GM23338 (cell line): ENCODE measurements around the gene SLC1A6. TPM values are rescaled to one million over a fixed set of nuclear protein-coding genes. Genes with fewer than 3 reads are reported as not detected.

ENCODE experiments used
- ATAC-seq: fragments of 200-7000 bp; cut with Tn5 transposase; 3 replicates; pipeline ENCODE4 v1.9.1; 2020
- DNase-seq: peaks from one replicate; pipeline ENCODE4 v3.0.0-alpha.2; 2015; ENCODE audit warnings: low spot score
- H2AFZ ChIP-seq: fragments of 200-600 bp; sonication (generic); 2 replicates; pipeline ENCODE4 v1.8.0; 2016; ENCODE audit warnings: antibody characterized with exemption, mild to moderate bottlenecking, moderate library complexity
- H3F3A ChIP-seq: fragments of 200-600 bp; sonication (generic); replicated peaks from 2 replicates; pipeline ENCODE4 v1.8.0; 2017; ENCODE audit warnings: antibody characterized with exemption, mixed run types, low read depth
- H3K27ac ChIP-seq: fragments of 200-600 bp; sonication (generic); 2 replicates; pipeline ENCODE4 v1.6.1; 2016; ENCODE audit warnings: low read depth
- H3K27me3 ChIP-seq: fragments of 200-600 bp; sonication (generic); 2 replicates; pipeline ENCODE4 v1.8.0; 2016; ENCODE audit warnings: mild to moderate bottlenecking, mixed run types, moderate library complexity; ENCODE audit not compliant: insufficient read depth
- H3K36me3 ChIP-seq: fragments of 200-600 bp; sonication (generic); 2 replicates; pipeline ENCODE4 v1.8.0; 2016; ENCODE audit warnings: mild to moderate bottlenecking; ENCODE audit not compliant: insufficient read depth
- H3K4me1 ChIP-seq: fragments of 200-600 bp; sonication (generic); 2 replicates; pipeline ENCODE4 v1.8.0; 2016; ENCODE audit warnings: mild to moderate bottlenecking, moderate library complexity; ENCODE audit not compliant: insufficient read depth
- H3K4me2 ChIP-seq: fragments of 200-600 bp; sonication (generic); 2 replicates; pipeline ENCODE4 v1.7.1; 2017; ENCODE audit warnings: mixed run types
- H3K4me3 ChIP-seq: fragments of 200-600 bp; sonication (generic); 2 replicates; pipeline ENCODE4 v1.6.1; 2016; ENCODE audit warnings: mixed run types
- H3K79me2 ChIP-seq: fragments of 200-600 bp; sonication (generic); replicated peaks from 2 replicates; pipeline ENCODE4 v1.8.0; 2017; ENCODE audit warnings: mild to moderate bottlenecking; ENCODE audit not compliant: insufficient read depth
- H3K9me2 ChIP-seq: fragments of 200-600 bp; sonication (generic); 2 replicates; pipeline ENCODE4 v1.8.0; 2017; ENCODE audit not compliant: insufficient read depth
- H4K20me1 ChIP-seq: fragments of 200-600 bp; sonication (generic); replicated peaks from 2 replicates; pipeline ENCODE4 v1.8.0; 2017; ENCODE audit warnings: mild to moderate bottlenecking; ENCODE audit not compliant: insufficient read depth
- H3K27ac Mint-ChIP-seq: 2 replicates; pipeline ENCODE4 v1.8.0; 2020; ENCODE audit warnings: inconsistent platforms, mild to moderate bottlenecking, moderate library complexity, mixed read lengths
- H3K27me3 Mint-ChIP-seq: 3 replicates; pipeline ENCODE4 v1.8.0; 2022; ENCODE audit warnings: low read depth, mild to moderate bottlenecking, moderate library complexity, mixed read lengths, inconsistent platforms; ENCODE audit not compliant: insufficient read depth, poor library complexity
- H3K36me3 Mint-ChIP-seq: 3 replicates; pipeline ENCODE4 v1.8.0; 2021; ENCODE audit warnings: low read depth, mild to moderate bottlenecking, inconsistent platforms, moderate library complexity, mixed read lengths
- H3K4me1 Mint-ChIP-seq: 3 replicates; pipeline ENCODE4 v1.8.0; 2020; ENCODE audit warnings: mild to moderate bottlenecking, inconsistent platforms, mixed read lengths
- H3K4me3 Mint-ChIP-seq: 3 replicates; pipeline ENCODE4 v1.8.0; 2021; ENCODE audit warnings: moderate library complexity, mild to moderate bottlenecking, inconsistent platforms, mixed read lengths
- H3K9me3 Mint-ChIP-seq: 3 replicates; pipeline ENCODE4 v1.8.0; 2020; ENCODE audit warnings: moderate library complexity, mild to moderate bottlenecking, inconsistent platforms, mixed read lengths
- CREB1 ChIP-seq: fragments of 250-450 bp; sonication (Bioruptor Pico); IDR thresholded peaks from 2 replicates; pipeline ENCODE4 v1.5.0; 2020; ENCODE audit warnings: low read depth, mild to moderate bottlenecking, moderate library complexity
- CTCF ChIP-seq, 2 experiments: fragments of 200-600 bp in 1 of 2; sonication (generic) in 1 of 2; conservative IDR thresholded peaks; 2 replicates each; pipeline versions ENCODE4 v1.5.1 to v1.6.1; 2016 to 2017; ENCODE audit warnings: antibody characterized with exemption in 2 of 2, low read depth in 2 of 2, mild to moderate bottlenecking in 2 of 2, moderate library complexity in 1 of 2
- ETS1 ChIP-seq: IDR thresholded peaks from 2 replicates; pipeline ENCODE4 v1.6.1; 2016; ENCODE audit warnings: antibody characterized with exemption
- EZH2 ChIP-seq: fragments of 200-600 bp; sonication (generic); IDR thresholded peaks from one replicate; pipeline ENCODE4 v1.8.0; 2017; ENCODE audit warnings: antibody characterized with exemption, mild to moderate bottlenecking, low read depth; ENCODE audit not compliant: unreplicated experiment
- EZH2phosphoT487 ChIP-seq: fragments of 200-600 bp; sonication (generic); IDR thresholded peaks from one replicate; pipeline ENCODE4 v1.8.1; 2018; ENCODE audit warnings: antibody characterized with exemption; ENCODE audit not compliant: unreplicated experiment
- JUNB ChIP-seq: IDR thresholded peaks from one replicate; pipeline ENCODE4 v1.6.1; 2016; ENCODE audit warnings: antibody characterized with exemption; ENCODE audit not compliant: unreplicated experiment
- NANOG ChIP-seq: IDR thresholded peaks from 2 replicates; pipeline ENCODE4 v1.6.1; 2016; ENCODE audit warnings: antibody characterized with exemption, borderline replicate concordance
- POLR2AphosphoS5 ChIP-seq: IDR thresholded peaks from 2 replicates; pipeline ENCODE4 v1.6.1; 2016; ENCODE audit warnings: antibody characterized with exemption, low read depth
- REST ChIP-seq: IDR thresholded peaks from one replicate; pipeline ENCODE4 v1.6.1; 2018; ENCODE audit warnings: antibody characterized with exemption; ENCODE audit not compliant: unreplicated experiment
- STAT1 ChIP-seq: IDR thresholded peaks from one replicate; pipeline ENCODE4 v1.6.1; 2016; ENCODE audit warnings: antibody characterized with exemption; ENCODE audit not compliant: unreplicated experiment
- ZNF114 ChIP-seq: fragments of 250-450 bp; sonication (Bioruptor Pico); IDR thresholded peaks from 2 replicates; pipeline ENCODE4 v1.5.0; 2020; ENCODE audit warnings: mild to moderate bottlenecking, moderate library complexity
- ZNF331 ChIP-seq: fragments of 250-450 bp; sonication (Bioruptor Pico); IDR thresholded peaks from 2 replicates; pipeline ENCODE4 v1.5.0; 2020; ENCODE audit warnings: low read depth, mild to moderate bottlenecking, moderate library complexity
- ZNF462 ChIP-seq: fragments of 250-450 bp; sonication (Bioruptor Pico); IDR thresholded peaks from 2 replicates; pipeline ENCODE4 v1.5.0; 2020; ENCODE audit warnings: mild to moderate bottlenecking, moderate library complexity
- polyA plus RNA-seq: library from polyadenylated mRNA; unstranded; fragments of >200 nt; fragmentation: Nextera tagmentation; extraction: Ambion mirVana; gene quantifications from 2 replicates; pipeline ENCODE4 v1.2.1, GENCODE V29; 2016
- total RNA-seq: library from RNA; depleted of rRNA; stranded (reverse); fragments of >200 nt; shearing (Covaris generic); gene quantifications from 2 replicates; pipeline ENCODE4 v1.2.3, GENCODE V29; 2014

SLC1A6 gene
- total and polyA plus RNA-seq, 2 experiments from 2014 or later, result 12.6 to 37.3 TPM

- H2AFZ ChIP-seq, result no peak overlapping the region
- H3K4me1 ChIP-seq, result no peaks in the 10 kb centered on the region
- no peak for TF ChIP-seq CTCF (conservative IDR thresholded peaks at IDR 0.05; ENCODE audit: low read depth in 2 of 2)
- no peak for TF ChIP-seq ZNF114 (CRISPR knock-in tag)
- TF ChIP-seq POLR2AphosphoS5, result no peak
- no peak for TF ChIP-seq ZNF331 (CRISPR knock-in tag)
- no peak for TF ChIP-seq REST
- no peak for TF ChIP-seq NANOG
- no peak for TF ChIP-seq EZH2
- TF ChIP-seq STAT1, result no peak
- no peak for TF ChIP-seq ETS1
- no peak for TF ChIP-seq CREB1 (CRISPR knock-in tag)
- no peak for TF ChIP-seq JUNB
- TF ChIP-seq ZNF462 (CRISPR knock-in tag), result no peak
- TF ChIP-seq EZH2phosphoT487, result no peak
- Mint-ChIP-seq H3K27ac (no peak overlapping the region), H3K4me3 (no peak overlapping the region), H3K9me3 (peaks cover 22% of the 10 kb centered on the region), H3K36me3 (no peaks in the 10 kb centered on the region), H3K4me1 (no peaks in the 10 kb centered on the region), H3K27me3 (no peaks in the 10 kb centered on the region)
- DNase-seq, result no peak
- no peaks in the 10 kb centered on the region for H3K79me2 ChIP-seq
- H3K36me3 ChIP-seq, result no peaks in the 10 kb centered on the region
- H3K27ac ChIP-seq, result no peak overlapping the region
- no peaks in the 10 kb centered on the region; the same call in 1 of the 2 replicates for H4K20me1 ChIP-seq
- no peak overlapping the region for H3K4me3 ChIP-seq
- H3F3A ChIP-seq, result no peaks in the 10 kb centered on the region
- ATAC-seq, result no peak
- H3K9me2 ChIP-seq, result no peaks in the 10 kb centered on the region
- no peak overlapping the region for H3K4me2 ChIP-seq
- no peaks in the 10 kb centered on the region for H3K27me3 ChIP-seq
Observed at GRCh38 chr19:15028490-15028889, 48.8 kb upstream of the SLC1A6 start.
